GM21526 (cell line): ENCODE measurements around the gene TOMM70.
"Not testable (repeated sequence)": the region's sequence is repeated elsewhere in the genome, so short reads cannot be mapped to it uniquely, and the experiment has no call there.

Experiments used
- ATAC-seq: cut with Tn5 transposase; IDR thresholded peaks from one replicate; pipeline ENCODE4 v1.9.1; 2021; ENCODE audit warnings: moderate library complexity; ENCODE audit not compliant: unreplicated experiment, low FRiP score

Gene TOMM70

GRCh38 chr3:100331660-100332059 lies 69.2 kb downstream of the TOMM70 start:
- no peak for ATAC-seq

GRCh38 chr3:100330651-100331050 lies 70.2 kb downstream of the TOMM70 start:
- no peak for ATAC-seq

- ATAC-seq = no peak
Measured at GRCh38 chr3:100329800-100330489, 70.9 kb downstream of the TOMM70 start.

- not testable (repeated sequence) for ATAC-seq
Measured at GRCh38 chr3:100327377-100327776, 73.5 kb downstream of the TOMM70 start.

- no peak for ATAC-seq
Measured at GRCh38 chr3:100325827-100326226, 75.1 kb downstream of the TOMM70 start.

GRCh38 chr3:100324044-100324443 lies 76.8 kb downstream of the TOMM70 start:
- no peak for ATAC-seq

GRCh38 chr3:100319951-100320350 lies 80.9 kb downstream of the TOMM70 start:
- no peak for ATAC-seq

- no peak for ATAC-seq
Measured at GRCh38 chr3:100317912-100318311, 83.0 kb downstream of the TOMM70 start.

GRCh38 chr3:100316641-100317069 lies 84.2 kb downstream of the TOMM70 start:
- ATAC-seq = no peak
